ENCODE results near the gene AK2. TPM values are rescaled to one million over a fixed set of nuclear protein-coding genes. Genes with fewer than 3 reads are reported as not detected.

Gene AK2
- total RNA-seq, 4 donors from 2014 or later: 273 to 366 (median 293) TPM

- Histone ChIP-seq H3K36me3 (no peaks in the 10 kb centered on the region), H3K9me3 (no peaks in the 10 kb centered on the region), H3K27ac (no peak overlapping the region), H3K4me3 (no peak overlapping the region), H3K27me3 (no peaks in the 10 kb centered on the region), H3K4me1 (peaks cover 0 to 7% (median 2%) of the 10 kb centered on the region in 4 donors)
- no peak for TF ChIP-seq POLR2A (IDR thresholded peaks at IDR 0.05)
- TF ChIP-seq, protein P1, sequence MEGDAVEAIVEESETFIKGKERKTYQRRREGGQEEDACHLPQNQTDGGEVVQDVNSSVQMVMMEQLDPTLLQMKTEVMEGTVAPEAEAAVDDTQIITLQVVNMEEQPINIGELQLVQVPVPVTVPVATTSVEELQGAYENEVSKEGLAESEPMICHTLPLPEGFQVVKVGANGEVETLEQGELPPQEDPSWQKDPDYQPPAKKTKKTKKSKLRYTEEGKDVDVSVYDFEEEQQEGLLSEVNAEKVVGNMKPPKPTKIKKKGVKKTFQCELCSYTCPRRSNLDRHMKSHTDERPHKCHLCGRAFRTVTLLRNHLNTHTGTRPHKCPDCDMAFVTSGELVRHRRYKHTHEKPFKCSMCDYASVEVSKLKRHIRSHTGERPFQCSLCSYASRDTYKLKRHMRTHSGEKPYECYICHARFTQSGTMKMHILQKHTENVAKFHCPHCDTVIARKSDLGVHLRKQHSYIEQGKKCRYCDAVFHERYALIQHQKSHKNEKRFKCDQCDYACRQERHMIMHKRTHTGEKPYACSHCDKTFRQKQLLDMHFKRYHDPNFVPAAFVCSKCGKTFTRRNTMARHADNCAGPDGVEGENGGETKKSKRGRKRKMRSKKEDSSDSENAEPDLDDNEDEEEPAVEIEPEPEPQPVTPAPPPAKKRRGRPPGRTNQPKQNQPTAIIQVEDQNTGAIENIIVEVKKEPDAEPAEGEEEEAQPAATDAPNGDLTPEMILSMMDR (IDR thresholded peaks at IDR 0.05): no peak
- DNase-seq: no peak
Observed at GRCh38 chr1:33056426-33056825, 19.7 kb upstream of the AK2 start.

- Histone ChIP-seq H3K36me3 (no peaks in the 10 kb centered on the region), H3K4me3 (no peak overlapping the region), H3K4me1 (peaks cover 0 to 11% (median 2%) of the 10 kb centered on the region in 4 donors), H3K9me3 (no peaks in the 10 kb centered on the region), H3K27me3 (no peaks in the 10 kb centered on the region), H3K27ac (peak overlapping the region in 3 of 4 donors; percentile 24 to 87 (median 62))
- DNase-seq: peak; percentile 20 to 83 (median 71)
- TF ChIP-seq POLR2A (IDR thresholded peaks at IDR 0.05): no peak
- TF ChIP-seq, protein P1 (IDR thresholded peaks at IDR 0.05): peak in 5 of 6 experiments; percentile 43 to 84 (median 81)
Observed at GRCh38 chr1:33055210-33056008, 18.7 kb upstream of the AK2 start.

GRCh38 chr1:33050221-33051076 lies 13.8 kb upstream of the AK2 start:
- peaks cover 0 to 25% (median 4%) of the 10 kb centered on the region in 4 donors for H3K4me1 ChIP-seq
- DNase-seq: peak in 1 of 3 donors; percentile 52

GRCh38 chr1:33049371-33049770 lies 12.7 kb upstream of the AK2 start:
- no peak overlapping the region for H3K27ac ChIP-seq
- no peak overlapping the region for H3K4me3 ChIP-seq
- H3K4me1 ChIP-seq: peaks cover 0 to 31% (median 3%) of the 10 kb centered on the region in 4 donors
- no peaks in the 10 kb centered on the region for H3K36me3 ChIP-seq
- no peaks in the 10 kb centered on the region for H3K27me3 ChIP-seq
- TF ChIP-seq, protein P1 (IDR thresholded peaks at IDR 0.05): no peak
- no peak for TF ChIP-seq POLR2A (IDR thresholded peaks at IDR 0.05)
- H3K9me3 ChIP-seq: no peaks in the 10 kb centered on the region
- DNase-seq: no peak

More at GRCh38 chr1:33050221-33051076, 13.8 kb upstream of the AK2 start:
- Histone ChIP-seq H3K27me3 (no peaks in the 10 kb centered on the region), H3K36me3 (no peaks in the 10 kb centered on the region), H3K9me3 (no peaks in the 10 kb centered on the region), H3K27ac (no peak overlapping the region), H3K4me3 (no peak overlapping the region)
- TF ChIP-seq, protein P1 (IDR thresholded peaks at IDR 0.05): peak in 2 of 6 experiments; percentile 10 to 27
- TF ChIP-seq POLR2A (IDR thresholded peaks at IDR 0.05): no peak

GRCh38 chr1:33048426-33048825 lies 11.7 kb upstream of the AK2 start:
- Histone ChIP-seq H3K9me3 (no peaks in the 10 kb centered on the region), H3K4me1 (peaks cover 0 to 31% (median 3%) of the 10 kb centered on the region in 4 donors), H3K27me3 (no peaks in the 10 kb centered on the region), H3K36me3 (no peaks in the 10 kb centered on the region), H3K4me3 (no peak overlapping the region), H3K27ac (peak overlapping the region in 1 of 4 donors; percentile 74)
- DNase-seq: no peak
- TF ChIP-seq, protein P1 (IDR thresholded peaks at IDR 0.05): no peak
- TF ChIP-seq POLR2A (IDR thresholded peaks at IDR 0.05): no peak
